GM18951 (cell line): ENCODE data around the gene VPS13A.

Experiments
- POLR2A ChIP-seq: IDR thresholded peaks from 4 replicates; pipeline ENCODE4 v1.6.1; 2011; ENCODE audit warnings: mild to moderate bottlenecking; ENCODE audit not compliant: insufficient read length, insufficient read depth; ENCODE audit errors: extremely low read depth
- in situ Hi-C: fragments of 300-500 bp; cut with MboI; formaldehyde crosslinking; loops from one replicate; pipeline ENCODE4 v1.12.0; 2022; ENCODE audit warnings: low sequenced_read_pairs, mixed read lengths, inconsistent platforms; ENCODE audit not compliant: unreplicated experiment

VPS13A gene

GRCh38 chr9:77453825-77454647 lies 276.7 kb downstream of the VPS13A start:
- in situ Hi-C loops = no loop called here
- no peak for TF ChIP-seq POLR2A

- TF ChIP-seq POLR2A = no peak
- in situ Hi-C loops = no loop called here
Measured at GRCh38 chr9:77454663-77455062, 277.3 kb downstream of the VPS13A start.

GRCh38 chr9:77455312-77455927 lies 278.1 kb downstream of the VPS13A start:
- no peak for TF ChIP-seq POLR2A
- in situ Hi-C loops = no loop called here

- TF ChIP-seq POLR2A = no peak
- in situ Hi-C loops = no loop called here
Measured at GRCh38 chr9:77456829-77457437, 279.6 kb downstream of the VPS13A start.

- in situ Hi-C loops = no loop called here
- no peak for TF ChIP-seq POLR2A
Measured at GRCh38 chr9:77457916-77458592, 280.7 kb downstream of the VPS13A start.

- no peak for TF ChIP-seq POLR2A
- in situ Hi-C loops = no loop called here
Measured at GRCh38 chr9:77460938-77461337, 283.6 kb downstream of the VPS13A start.

GRCh38 chr9:77462066-77462465 lies 284.7 kb downstream of the VPS13A start:
- in situ Hi-C loops = no loop called here
- no peak for TF ChIP-seq POLR2A

GRCh38 chr9:77463151-77463550 lies 285.8 kb downstream of the VPS13A start:
- in situ Hi-C loops = no loop called here
- TF ChIP-seq POLR2A = no peak

GRCh38 chr9:77464661-77465060 lies 287.3 kb downstream of the VPS13A start:
- in situ Hi-C loops = no loop called here
- no peak for TF ChIP-seq POLR2A

- no peak for TF ChIP-seq POLR2A
- in situ Hi-C loops = no loop called here
Measured at GRCh38 chr9:77469515-77470231, 292.3 kb downstream of the VPS13A start.
